Measurements from ENCODE around the gene AFF3. TPM values are rescaled to one million over a fixed set of nuclear protein-coding genes. Genes with fewer than 3 reads are reported as not detected.
"Not testable (repeated sequence)": the region's sequence is repeated elsewhere in the genome, so short reads cannot be mapped to it uniquely, and the experiment has no call there.

The AFF3 gene
- total and polyA plus RNA-seq, 4 experiments from 2014 or later = 0.63 to 4.6 (median 3.6) TPM

DNA sequence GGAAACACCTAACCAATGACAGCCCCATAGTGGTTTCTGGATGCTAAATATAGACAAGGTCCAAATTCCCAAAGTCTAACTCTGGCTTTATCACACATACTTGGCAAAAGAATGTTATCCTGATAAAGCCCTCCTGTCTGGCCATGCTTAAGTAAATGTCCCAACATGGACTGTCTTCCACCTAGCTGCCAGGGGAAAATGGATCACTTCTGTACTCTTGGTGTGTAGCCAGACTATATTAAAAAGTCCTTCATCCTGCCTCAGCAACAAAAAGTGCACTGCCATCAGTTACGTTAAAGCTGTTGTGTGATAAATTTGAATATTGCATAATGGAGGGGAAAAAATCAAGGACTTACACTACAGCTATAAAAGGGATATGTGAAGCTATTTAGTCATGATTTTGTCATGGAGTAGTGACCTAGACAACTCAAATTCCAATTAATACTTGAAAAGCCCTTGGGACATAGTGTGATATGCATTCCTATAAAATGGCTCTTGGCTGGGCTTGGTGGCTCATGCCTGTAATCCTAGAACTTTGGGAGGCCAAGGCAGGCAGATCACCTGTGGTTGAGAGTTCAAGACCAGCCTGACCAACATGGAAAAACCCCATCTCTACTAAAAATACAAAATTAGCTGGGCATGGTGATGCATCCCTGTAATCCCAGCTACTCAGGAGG, 60.0 kb downstream of the AFF3 start:
- DNase-seq; CTCF ChIA-PET (ENCODE audit: partially characterized antibody); H3K27ac Mint-ChIP-seq; H3K27me3 ChIP-seq (ENCODE audit: insufficient read depth, low read length); H3K36me3 Mint-ChIP-seq; H3K9me3 ChIP-seq (ENCODE audit: control insufficient read depth in 1 of 2, low read length in 2 of 2); H3K36me3 ChIP-seq (ENCODE audit: insufficient read depth, low read length); H3K4me1 ChIP-seq (ENCODE audit: insufficient read depth, low read length); H3K4me3 Mint-ChIP-seq; H3K27ac ChIP-seq (ENCODE audit: low read depth, low read length); H3K4me3 ChIP-seq (ENCODE audit: low read length in 2 of 2); H3K27me3 Mint-ChIP-seq; POLR2A ChIA-PET (ENCODE audit: partially characterized antibody); H3K9me3 Mint-ChIP-seq; intact Hi-C loops (cut with micrococcal nuclease); H3K4me1 Mint-ChIP-seq: not testable (repeated sequence)

DNA sequence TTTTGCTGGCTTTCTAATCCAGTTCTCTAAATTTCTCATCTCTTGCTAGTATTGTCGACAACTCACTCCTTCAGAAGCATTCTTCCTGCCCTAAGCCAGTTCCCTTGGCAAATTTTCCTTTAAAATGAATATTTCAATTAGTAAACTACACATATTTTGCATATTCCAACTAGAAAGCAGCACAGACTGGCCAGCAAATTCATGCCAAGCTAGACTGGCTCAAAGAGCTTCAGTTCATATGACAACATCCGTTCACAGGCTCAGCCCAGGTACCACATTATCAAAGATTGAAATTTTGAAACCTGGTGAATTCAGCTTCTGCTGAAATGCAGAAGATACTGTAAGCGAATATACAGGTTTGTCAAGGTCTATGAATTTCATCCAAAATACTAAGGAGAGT, 64.5 kb downstream of the AFF3 start:
- no peaks in the 10 kb centered on the region for H3K27me3 ChIP-seq (ENCODE audit: insufficient read depth, low read length)
- H3K4me1 ChIP-seq (ENCODE audit: insufficient read depth, low read length) = no peaks in the 10 kb centered on the region
- no peak overlapping the region for H3K27ac ChIP-seq (ENCODE audit: low read depth, low read length)
- POLR2A ChIA-PET (ENCODE audit: partially characterized antibody) = no interaction called here
- no peak overlapping the region for H3K27ac Mint-ChIP-seq
- DNase-seq = no peak
- H3K36me3 Mint-ChIP-seq = no peaks in the 10 kb centered on the region
- CTCF ChIA-PET (ENCODE audit: partially characterized antibody) = no interaction called here
- no peaks in the 10 kb centered on the region for H3K36me3 ChIP-seq (ENCODE audit: insufficient read depth, low read length)
- peaks cover 2 to 5% of the 10 kb centered on the region in 2 donors for H3K27me3 Mint-ChIP-seq
- intact Hi-C loops (cut with micrococcal nuclease) = no loop called here
- H3K4me3 ChIP-seq (ENCODE audit: low read length in 2 of 2) = no peak overlapping the region
- H3K9me3 Mint-ChIP-seq = no peaks in the 10 kb centered on the region
- no peaks in the 10 kb centered on the region for H3K9me3 ChIP-seq (ENCODE audit: control insufficient read depth in 1 of 2, low read length in 2 of 2)
- no peaks in the 10 kb centered on the region for H3K4me1 Mint-ChIP-seq
- H3K4me3 Mint-ChIP-seq = no peak overlapping the region

DNA sequence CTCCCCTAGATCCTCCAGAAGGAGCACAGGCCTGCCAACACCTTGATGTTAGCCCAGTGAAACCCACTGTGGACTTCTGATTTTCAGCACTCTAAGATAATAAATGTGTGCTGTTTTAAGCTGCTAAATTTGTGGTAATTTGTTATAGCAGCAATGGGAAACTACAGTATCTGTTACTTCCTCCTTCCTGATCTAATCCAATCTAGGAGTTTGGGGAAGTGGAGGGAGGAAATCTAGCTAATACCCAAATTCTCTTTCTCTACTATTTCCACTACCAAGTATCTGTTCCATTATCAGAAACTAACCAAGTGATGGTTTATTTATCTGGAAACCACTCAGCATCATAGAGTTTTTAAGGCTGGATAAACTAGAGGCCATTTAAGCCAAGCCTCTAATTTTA, 64.9 kb downstream of the AFF3 start:
- H3K27me3 Mint-ChIP-seq = peaks cover 2 to 9% of the 10 kb centered on the region in 2 donors
- no peaks in the 10 kb centered on the region for H3K36me3 ChIP-seq (ENCODE audit: insufficient read depth, low read length)
- DNase-seq = no peak
- no peaks in the 10 kb centered on the region for H3K4me1 ChIP-seq (ENCODE audit: insufficient read depth, low read length)
- H3K4me3 Mint-ChIP-seq = no peak overlapping the region
- H3K4me1 Mint-ChIP-seq = peaks cover 0 to 2% (median 0%) of the 10 kb centered on the region in 4 donors
- ChIA-PET CTCF (ENCODE audit: partially characterized antibody) (no interaction called here), POLR2A (ENCODE audit: partially characterized antibody) (no interaction called here)
- H3K27ac Mint-ChIP-seq = no peak overlapping the region
- no peaks in the 10 kb centered on the region for H3K9me3 Mint-ChIP-seq
- no peak overlapping the region for H3K4me3 ChIP-seq (ENCODE audit: low read length in 2 of 2)
- H3K27me3 ChIP-seq (ENCODE audit: insufficient read depth, low read length) = no peaks in the 10 kb centered on the region
- no peaks in the 10 kb centered on the region for H3K36me3 Mint-ChIP-seq
- no peak overlapping the region for H3K27ac ChIP-seq (ENCODE audit: low read depth, low read length)
- intact Hi-C loops (cut with micrococcal nuclease) = no loop called here
- no peaks in the 10 kb centered on the region for H3K9me3 ChIP-seq (ENCODE audit: control insufficient read depth in 1 of 2, low read length in 2 of 2)

DNA sequence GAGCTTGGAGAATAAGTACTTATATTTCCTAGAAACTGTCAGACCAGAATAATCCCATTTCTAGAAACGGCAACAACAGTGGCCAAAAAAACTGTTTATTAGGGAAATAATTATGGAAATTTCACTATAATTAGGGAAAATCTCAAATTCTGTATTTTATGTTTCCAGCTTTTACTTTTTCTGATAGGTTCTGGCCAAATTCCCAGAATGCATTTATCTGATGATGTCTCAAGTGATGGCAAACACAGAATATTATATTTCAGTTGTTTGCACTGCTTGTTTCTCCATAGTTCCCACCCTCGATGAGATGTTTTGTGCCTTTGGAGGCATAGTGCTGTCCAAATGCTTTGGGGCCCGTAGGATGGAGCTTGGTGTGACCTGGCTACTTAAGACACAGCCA, 66.9 kb downstream of the AFF3 start:
- Mint-ChIP-seq H3K4me1 (peaks cover 2 to 7% (median 5%) of the 10 kb centered on the region in 4 donors), H3K27me3 (peaks cover 0 to 9% of the 10 kb centered on the region in 2 donors), H3K4me3 (no peak overlapping the region), H3K27ac (no peak overlapping the region), H3K9me3 (no peaks in the 10 kb centered on the region), H3K36me3 (no peaks in the 10 kb centered on the region)
- POLR2A ChIA-PET (ENCODE audit: partially characterized antibody) = no interaction called here
- Histone ChIP-seq H3K27ac (ENCODE audit: low read depth, low read length) (no peak overlapping the region), H3K4me1 (ENCODE audit: insufficient read depth, low read length) (no peaks in the 10 kb centered on the region), H3K4me3 (ENCODE audit: low read length in 2 of 2) (no peak overlapping the region), H3K9me3 (ENCODE audit: control insufficient read depth in 1 of 2, low read length in 2 of 2) (no peaks in the 10 kb centered on the region), H3K27me3 (ENCODE audit: insufficient read depth, low read length) (no peaks in the 10 kb centered on the region), H3K36me3 (ENCODE audit: insufficient read depth, low read length) (no peaks in the 10 kb centered on the region)
- no peak for DNase-seq
- CTCF ChIA-PET (ENCODE audit: partially characterized antibody) = no interaction called here
- intact Hi-C loops (cut with micrococcal nuclease) = no loop called here

DNA sequence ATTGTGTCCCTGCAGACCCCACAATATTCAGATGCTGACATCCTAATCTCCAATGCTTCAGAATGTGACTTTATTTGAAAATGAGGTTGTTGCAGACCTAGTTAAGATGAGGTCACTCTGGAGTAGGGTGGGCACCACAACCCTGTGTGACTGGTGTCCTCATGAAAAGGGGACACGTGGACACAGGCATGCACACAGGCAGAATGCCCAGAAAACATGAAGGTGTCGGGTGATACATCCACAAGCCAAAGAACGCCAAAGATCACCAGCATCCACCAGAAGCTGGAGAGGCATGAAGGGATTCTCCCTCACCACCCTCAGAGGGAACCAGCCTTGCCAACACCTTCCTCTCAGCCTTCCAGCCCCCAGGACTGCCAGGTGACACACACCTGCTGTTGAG, 69.3 kb downstream of the AFF3 start:
- intact Hi-C loops (cut with micrococcal nuclease) = no loop called here
- H3K4me1 ChIP-seq (ENCODE audit: insufficient read depth, low read length) = no peaks in the 10 kb centered on the region
- H3K9me3 ChIP-seq (ENCODE audit: control insufficient read depth in 1 of 2, low read length in 2 of 2) = no peaks in the 10 kb centered on the region
- CTCF ChIA-PET (ENCODE audit: partially characterized antibody) = no interaction called here
- H3K4me3 ChIP-seq (ENCODE audit: low read length in 2 of 2) = no peak overlapping the region
- no peaks in the 10 kb centered on the region for H3K27me3 ChIP-seq (ENCODE audit: insufficient read depth, low read length)
- H3K4me3 Mint-ChIP-seq = no peak overlapping the region
- H3K36me3 Mint-ChIP-seq = no peaks in the 10 kb centered on the region
- peaks cover 2 to 7% (median 5%) of the 10 kb centered on the region in 4 donors for H3K4me1 Mint-ChIP-seq
- no peaks in the 10 kb centered on the region for H3K36me3 ChIP-seq (ENCODE audit: insufficient read depth, low read length)
- POLR2A ChIA-PET (ENCODE audit: partially characterized antibody) = no interaction called here
- no peaks in the 10 kb centered on the region for H3K9me3 Mint-ChIP-seq
- no peak overlapping the region for H3K27ac Mint-ChIP-seq
- H3K27me3 Mint-ChIP-seq = peaks cover 0 to 12% of the 10 kb centered on the region in 2 donors
- H3K27ac ChIP-seq (ENCODE audit: low read depth, low read length) = no peak overlapping the region
- no peak for DNase-seq

DNA sequence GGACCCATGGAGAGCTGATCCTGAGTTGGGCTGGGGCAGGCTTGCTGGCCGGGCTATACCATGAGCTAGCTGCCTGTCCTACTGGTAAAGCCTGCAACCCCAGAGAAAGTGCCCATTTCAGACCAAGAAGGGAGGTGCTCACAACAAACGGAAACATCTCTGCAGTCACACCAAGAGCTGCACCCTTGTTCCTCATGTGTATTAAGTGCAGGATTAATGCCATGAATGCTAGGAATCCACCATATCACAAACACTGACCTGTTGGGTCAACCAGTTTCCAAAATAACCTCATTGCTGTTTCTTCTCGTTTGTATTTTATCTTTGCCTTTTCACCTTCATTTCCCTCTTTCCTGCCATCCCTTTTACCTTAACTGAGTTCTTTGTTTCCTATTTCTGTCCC, 69.9 kb downstream of the AFF3 start:
- peaks cover 2 to 7% (median 5%) of the 10 kb centered on the region in 4 donors for H3K4me1 Mint-ChIP-seq
- CTCF ChIA-PET (ENCODE audit: partially characterized antibody) = no interaction called here
- Histone ChIP-seq H3K9me3 (ENCODE audit: control insufficient read depth in 1 of 2, low read length in 2 of 2) (no peaks in the 10 kb centered on the region), H3K4me1 (ENCODE audit: insufficient read depth, low read length) (no peaks in the 10 kb centered on the region), H3K4me3 (ENCODE audit: low read length in 2 of 2) (no peak overlapping the region), H3K27me3 (ENCODE audit: insufficient read depth, low read length) (no peaks in the 10 kb centered on the region), H3K36me3 (ENCODE audit: insufficient read depth, low read length) (no peaks in the 10 kb centered on the region), H3K27ac (ENCODE audit: low read depth, low read length) (no peak overlapping the region)
- DNase-seq = no peak
- no peak overlapping the region for H3K4me3 Mint-ChIP-seq
- H3K36me3 Mint-ChIP-seq = no peaks in the 10 kb centered on the region
- intact Hi-C loops (cut with micrococcal nuclease) = no loop called here
- H3K27ac Mint-ChIP-seq = peak overlapping the region in 1 of 7 donors; percentile 15
- H3K9me3 Mint-ChIP-seq = no peaks in the 10 kb centered on the region
- H3K27me3 Mint-ChIP-seq = peaks cover 0 to 12% of the 10 kb centered on the region in 2 donors
- POLR2A ChIA-PET (ENCODE audit: partially characterized antibody) = no interaction called here

DNA sequence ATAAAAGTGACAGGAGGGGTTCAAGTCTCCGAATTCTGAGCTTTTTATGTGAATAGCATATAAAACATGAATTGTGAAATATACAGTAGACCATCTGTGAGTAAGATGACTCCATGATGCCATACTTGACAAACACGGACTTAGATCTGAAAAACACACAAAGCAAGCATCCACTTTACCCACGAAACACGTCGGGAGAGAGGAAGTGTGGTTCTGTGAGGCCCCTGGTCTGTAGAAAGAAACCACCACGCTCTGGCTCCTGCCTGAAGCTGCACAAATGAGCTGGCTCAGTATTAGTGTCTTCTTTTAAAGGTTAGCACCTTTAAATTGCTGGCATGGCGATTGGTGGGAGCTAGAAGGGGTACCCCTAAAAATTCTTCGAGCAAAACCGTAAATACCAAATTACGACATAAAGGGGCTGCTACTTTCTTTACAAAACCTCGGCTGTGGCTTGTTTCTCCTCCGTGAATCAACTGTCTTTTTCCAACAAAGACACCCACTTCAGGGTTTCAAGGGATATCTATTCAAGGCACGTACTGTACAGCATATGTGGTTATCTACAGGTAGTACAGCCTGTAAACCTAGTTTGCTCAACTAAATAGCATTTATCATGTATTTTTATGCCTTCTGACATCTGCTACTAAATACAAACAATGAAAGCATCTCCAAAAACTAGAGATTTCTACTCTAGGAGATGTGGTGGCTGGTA, 70.9 kb downstream of the AFF3 start:
- Mint-ChIP-seq H3K27ac (no peak overlapping the region), H3K36me3 (no peaks in the 10 kb centered on the region), H3K27me3 (peaks cover 0 to 12% of the 10 kb centered on the region in 2 donors), H3K4me3 (peak overlapping the region in 1 of 8 donors; percentile 31), H3K9me3 (no peaks in the 10 kb centered on the region), H3K4me1 (peaks cover 2 to 7% (median 5%) of the 10 kb centered on the region in 4 donors)
- peak in 1 of 5 donors; percentile 7 for DNase-seq
- CTCF ChIA-PET (ENCODE audit: partially characterized antibody) = interaction anchor here (1.2 kb wide), 1 partner anchor 10 kb away, joined by 4 read pairs; no protein-coding TSS in a partner anchor
- no peaks in the 10 kb centered on the region for H3K27me3 ChIP-seq (ENCODE audit: insufficient read depth, low read length)
- H3K4me3 ChIP-seq (ENCODE audit: low read length in 2 of 2) = no peak overlapping the region
- no peak overlapping the region for H3K27ac ChIP-seq (ENCODE audit: low read depth, low read length)
- POLR2A ChIA-PET (ENCODE audit: partially characterized antibody) = no interaction called here
- intact Hi-C loops (cut with micrococcal nuclease) = no loop called here
- H3K36me3 ChIP-seq (ENCODE audit: insufficient read depth, low read length) = no peaks in the 10 kb centered on the region
- H3K4me1 ChIP-seq (ENCODE audit: insufficient read depth, low read length) = no peaks in the 10 kb centered on the region
- H3K9me3 ChIP-seq (ENCODE audit: control insufficient read depth in 1 of 2, low read length in 2 of 2) = no peaks in the 10 kb centered on the region

All from CD4-positive, alpha-beta memory T cell (primary cell).